Endothelial cell of umbilical vein (primary cell): ENCODE measurements around the gene OSGEP. TPM values are rescaled to one million over a fixed set of nuclear protein-coding genes. Genes with fewer than 3 reads are reported as not detected.

Source experiments
- BruUV-seq: library from RNA; stranded (reverse); fragments of 400-500 nt; replicated peaks from 2 replicates; lab custom pipeline; 2021; lab: Mats Ljungman, UMichigan
- CTCF ChIA-PET: fragments of 300-600, 350-600 bp; sonication (Branson Sonifier 250); formaldehyde crosslinking; loops from one replicate; lab custom pipeline; 2021; ENCODE audit warnings: antibody characterized with exemption, inconsistent platforms; lab: Charles Lee
- POLR2A ChIA-PET: fragments of 300-600, 350-600 bp; sonication (Branson Sonifier 250); formaldehyde crosslinking; loops from one replicate; lab custom pipeline; 2021; ENCODE audit warnings: antibody characterized with exemption, inconsistent platforms; lab: Charles Lee
- DNase-seq: peaks from one replicate; pipeline ENCODE4 v3.0.0-alpha.2; 2011; ENCODE audit warnings: low read depth, low spot score
- FAIRE-seq: peaks from 2 replicates; lab custom pipeline; 2011; peaks lifted over from hg19 to GRCh38; lab: Jason Lieb, UNC
- H2AFZ ChIP-seq: 2 replicates; pipeline ENCODE4 v1.6.0; 2012; ENCODE audit warnings: low read depth, low read length, control low read depth, inconsistent platforms
- H3K27ac ChIP-seq: 2 replicates; pipeline ENCODE4 v1.5.1; 2011; ENCODE audit warnings: low read depth, mild to moderate bottlenecking, control low read depth, low read length, moderate library complexity; ENCODE audit not compliant: insufficient read depth
- H3K27me3 ChIP-seq, 2 experiments: 2 replicates each; pipeline versions ENCODE4 v1.6.0 to v1.6.1; 2011; ENCODE audit warnings: low read length in 2 of 2, mixed read lengths in 1 of 2; ENCODE audit not compliant: control insufficient read depth in 2 of 2, insufficient read depth in 2 of 2
- H3K36me3 ChIP-seq, 2 experiments: 2 replicates in 1 of 2; 3 replicates in 1 of 2; pipeline ENCODE4 v1.5.1; 2011; ENCODE audit warnings: low read length in 2 of 2, mild to moderate bottlenecking in 1 of 2, moderate library complexity in 1 of 2; ENCODE audit not compliant: control insufficient read depth in 2 of 2, insufficient read depth in 2 of 2; ENCODE audit errors: extremely low read depth in 1 of 2
- H3K4me1 ChIP-seq: 3 replicates; pipeline ENCODE4 v1.5.1; 2011; ENCODE audit warnings: mild to moderate bottlenecking, low read length; ENCODE audit not compliant: control insufficient read depth, insufficient read depth; ENCODE audit errors: extremely low read depth
- H3K4me2 ChIP-seq: 2 replicates; pipeline ENCODE4 v1.6.1; 2011; ENCODE audit warnings: low read length, control low read depth, mixed read lengths; ENCODE audit not compliant: insufficient read depth
- H3K4me3 ChIP-seq, 3 experiments: fragments of 200-600 bp in 1 of 3; sonication (generic), shearing (Covaris generic) in 1 of 3; replicated peaks in 1 of 3; 2 replicates each; pipeline ENCODE4 v1.5.1; 2011 to 2016; ENCODE audit warnings: control low read depth in 3 of 3, low read length in 3 of 3, mild to moderate bottlenecking in 2 of 3, inconsistent platforms in 1 of 3, low read depth in 1 of 3, moderate library complexity in 1 of 3; ENCODE audit not compliant: insufficient read depth in 1 of 3
- H3K79me2 ChIP-seq: 2 replicates; pipeline ENCODE4 v1.6.0; 2012; ENCODE audit warnings: low read length, inconsistent platforms; ENCODE audit not compliant: control insufficient read depth, insufficient read depth
- H3K9ac ChIP-seq: replicated peaks from 2 replicates; pipeline ENCODE3; 2011; ENCODE audit warnings: low read length, control low read depth; ENCODE audit not compliant: insufficient read depth; ENCODE audit errors: extremely low read depth
- H3K9me1 ChIP-seq: replicated peaks from 3 replicates; pipeline ENCODE4 v1.6.0; 2011; ENCODE audit warnings: mild to moderate bottlenecking, low read length; ENCODE audit not compliant: control insufficient read depth, insufficient read depth; ENCODE audit errors: extremely low read depth
- H3K9me3 ChIP-seq: replicated peaks from 2 replicates; pipeline ENCODE4 v1.5.1; 2012; ENCODE audit warnings: low read length, inconsistent platforms; ENCODE audit not compliant: control insufficient read depth, insufficient read depth
- H4K20me1 ChIP-seq: replicated peaks from 2 replicates; pipeline ENCODE3; 2011; ENCODE audit warnings: mild to moderate bottlenecking, low read length; ENCODE audit not compliant: control insufficient read depth, insufficient read depth; ENCODE audit errors: extremely low read depth
- EZH2 ChIP-seq: IDR thresholded peaks from 2 replicates; pipeline ENCODE4 v1.6.1; 2012; ENCODE audit warnings: borderline replicate concordance, low read depth, mild to moderate bottlenecking, moderate library complexity, low read length, inconsistent platforms; ENCODE audit not compliant: severe bottlenecking
- JUN ChIP-seq: IDR thresholded peaks from 2 replicates; pipeline ENCODE4 v1.6.1; 2011; ENCODE audit warnings: borderline replicate concordance, low read depth; ENCODE audit not compliant: insufficient read length, insufficient read depth
- MYC ChIP-seq: IDR thresholded peaks from one replicate; pipeline ENCODE4 v1.6.1; 2011; ENCODE audit warnings: mild to moderate bottlenecking, low read depth, low read length
- POLR2A ChIP-seq: IDR thresholded peaks from 2 replicates; pipeline ENCODE4 v1.6.1; 2012; ENCODE audit warnings: low read depth, mild to moderate bottlenecking, control low read depth, low read length
- dilution Hi-C: fragments of 300-500 bp; cut with MboI; formaldehyde crosslinking; loops from one replicate; pipeline ENCODE4 v1.15.0; 2019; ENCODE audit warnings: low sequenced_read_pairs; ENCODE audit not compliant: extremely low pct_ligation_motif_present
- intact Hi-C: fragments of 100-400 bp; cut with micrococcal nuclease; formaldehyde crosslinking; loops from one replicate; pipeline ENCODE4 v1.10.0; 2022
- polyA plus RNA-seq, 4 experiments: library from polyadenylated mRNA; depleted of rRNA in 3 of 4; stranded (reverse) in 3 of 4; unstranded in 1 of 4; fragments of >200 nt; gene quantifications; 2 replicates each; pipeline versions ENCODE4 v1.2.1 to v1.2.3, GENCODE V29; 2011 to 2012; ENCODE audit warnings: missing spikeins in 1 of 4
- total RNA-seq: library from RNA; stranded (reverse); gene quantifications from 2 replicates; pipeline ENCODE4 v1.2.3, GENCODE V29; 2021
- TF ChIP-seq, protein P1 (sequence below): IDR thresholded peaks from 2 replicates; pipeline ENCODE4 v1.6.1; 2011; ENCODE audit not compliant: insufficient read depth, insufficient read length
- TF ChIP-seq, protein P2 (sequence below), 2 donors: IDR thresholded peaks; 1 replicate in 1 of 2; 2 replicates in 1 of 2; pipeline ENCODE4 v1.5.1; 2011; ENCODE audit warnings: low read length in 2 of 2, mild to moderate bottlenecking in 2 of 2, moderate library complexity in 2 of 2, control low read depth in 1 of 2, inconsistent platforms in 1 of 2, low read depth in 1 of 2; ENCODE audit not compliant: insufficient read depth in 1 of 2; ENCODE audit errors: extremely low read depth in 1 of 2

The OSGEP gene
- total and polyA plus RNA-seq, 2 donors (not counting 3 experiments of a cell fraction or from before 2014, with no cell fraction given) = 41.8 to 100 TPM

DNA sequence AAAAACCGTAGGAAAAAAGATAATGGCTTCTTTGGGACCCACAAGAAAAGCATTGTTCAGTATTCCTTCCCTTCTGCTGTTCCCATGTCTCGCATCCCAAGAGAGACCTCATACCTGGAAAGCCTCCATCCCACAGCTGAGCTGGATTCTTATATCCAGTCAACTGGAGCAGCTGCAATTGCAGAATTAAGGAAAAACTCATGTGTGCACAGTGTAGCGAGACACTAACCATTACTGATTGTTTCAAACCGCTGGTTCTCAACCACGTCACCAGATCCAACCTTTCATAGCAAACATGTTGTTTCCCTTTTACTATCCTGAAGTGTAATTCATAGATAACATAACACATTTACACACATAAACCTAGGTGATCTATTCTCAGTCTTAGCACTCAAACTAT is 45.3 kb upstream of the OSGEP start:
- TF ChIP-seq, protein P1, sequence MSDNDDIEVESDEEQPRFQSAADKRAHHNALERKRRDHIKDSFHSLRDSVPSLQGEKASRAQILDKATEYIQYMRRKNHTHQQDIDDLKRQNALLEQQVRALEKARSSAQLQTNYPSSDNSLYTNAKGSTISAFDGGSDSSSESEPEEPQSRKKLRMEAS = no peak
- TF ChIP-seq POLR2A (no peak), JUN (no peak), MYC (no peak), EZH2 (no peak)
- TF ChIP-seq, protein P2, sequence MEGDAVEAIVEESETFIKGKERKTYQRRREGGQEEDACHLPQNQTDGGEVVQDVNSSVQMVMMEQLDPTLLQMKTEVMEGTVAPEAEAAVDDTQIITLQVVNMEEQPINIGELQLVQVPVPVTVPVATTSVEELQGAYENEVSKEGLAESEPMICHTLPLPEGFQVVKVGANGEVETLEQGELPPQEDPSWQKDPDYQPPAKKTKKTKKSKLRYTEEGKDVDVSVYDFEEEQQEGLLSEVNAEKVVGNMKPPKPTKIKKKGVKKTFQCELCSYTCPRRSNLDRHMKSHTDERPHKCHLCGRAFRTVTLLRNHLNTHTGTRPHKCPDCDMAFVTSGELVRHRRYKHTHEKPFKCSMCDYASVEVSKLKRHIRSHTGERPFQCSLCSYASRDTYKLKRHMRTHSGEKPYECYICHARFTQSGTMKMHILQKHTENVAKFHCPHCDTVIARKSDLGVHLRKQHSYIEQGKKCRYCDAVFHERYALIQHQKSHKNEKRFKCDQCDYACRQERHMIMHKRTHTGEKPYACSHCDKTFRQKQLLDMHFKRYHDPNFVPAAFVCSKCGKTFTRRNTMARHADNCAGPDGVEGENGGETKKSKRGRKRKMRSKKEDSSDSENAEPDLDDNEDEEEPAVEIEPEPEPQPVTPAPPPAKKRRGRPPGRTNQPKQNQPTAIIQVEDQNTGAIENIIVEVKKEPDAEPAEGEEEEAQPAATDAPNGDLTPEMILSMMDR (IDR thresholded peaks at IDR 0.05; ENCODE audit: extremely low read depth in 1 of 2, insufficient read depth in 1 of 2, low read depth in 1 of 2, low read length in 2 of 2) = no peak
- H3K79me2 ChIP-seq = no peaks in the 10 kb centered on the region
- no peaks in the 10 kb centered on the region for H3K9me3 ChIP-seq
- no peak overlapping the region for H3K4me3 ChIP-seq
- no peaks in the 10 kb centered on the region for H3K27me3 ChIP-seq
- peak overlapping the region; percentile 81 for H3K27ac ChIP-seq
- H3K4me1 ChIP-seq = peaks cover 40% of the 10 kb centered on the region
- no peak overlapping the region for H3K9ac ChIP-seq
- no TSS peak for BruUV-seq
- no peaks in the 10 kb centered on the region for H3K36me3 ChIP-seq
- H4K20me1 ChIP-seq = no peaks in the 10 kb centered on the region
- DNase-seq (no peak), FAIRE-seq (no peak)
- no peaks in the 10 kb centered on the region for H3K9me1 ChIP-seq
- dilution Hi-C loops (no loop called here), intact Hi-C loops (loop anchor here (1.0 to 2.0 kb wide), 3 partner anchors 13 to 31 kb away; no protein-coding TSS in a partner anchor)
- ChIA-PET CTCF (interaction anchor here (1.5 to 1.6 kb wide), 2 partner anchors 30 to 84 kb away, joined by 4 read pairs; partner anchors contain the start of gene PNP), POLR2A (no interaction called here)
- H2AFZ ChIP-seq = no peak overlapping the region
- no peak overlapping the region for H3K4me2 ChIP-seq
